ENCODE results near the gene ASPHD2.

Gene ASPHD2

GRCh38 chr22:26476705-26477340 is 47.8 kb downstream of the ASPHD2 start:
- no peak for DNase-seq (ENCODE audit: low read depth)

- DNase-seq (ENCODE audit: low read depth), result no peak
Measured at GRCh38 chr22:26477341-26477731, 48.3 kb downstream of the ASPHD2 start.

- no peak for DNase-seq (ENCODE audit: low read depth)
Measured at GRCh38 chr22:26479043-26479791, 50.2 kb downstream of the ASPHD2 start.

GRCh38 chr22:26479792-26480610 is 50.9 kb downstream of the ASPHD2 start:
- DNase-seq (ENCODE audit: low read depth), result no peak

- no peak for DNase-seq (ENCODE audit: low read depth)
Measured at GRCh38 chr22:26480611-26480932, 51.5 kb downstream of the ASPHD2 start.

- no peak for DNase-seq (ENCODE audit: low read depth)
Measured at GRCh38 chr22:26481112-26481693, 52.1 kb downstream of the ASPHD2 start.

GRCh38 chr22:26481694-26482093 is 52.6 kb downstream of the ASPHD2 start:
- DNase-seq (ENCODE audit: low read depth), result no peak

GRCh38 chr22:26482161-26482560 is 53.1 kb downstream of the ASPHD2 start:
- DNase-seq (ENCODE audit: low read depth), result no peak

GRCh38 chr22:26483043-26483438 is 54.0 kb downstream of the ASPHD2 start:
- DNase-seq (ENCODE audit: low read depth), result no peak

- peak; percentile 80 for DNase-seq (ENCODE audit: low read depth)
Measured at GRCh38 chr22:26483439-26484359, 54.6 kb downstream of the ASPHD2 start, which contains the start of the genes HPS4 and SRRD. Gene HPS4, minus strand, starts transcription at chr22:26483783. Its CDS starts 2,021 bp downstream, at chr22:26481762. Gene SRRD, plus strand, starts transcription at chr22:26483877. Its CDS starts 14 bp downstream, at chr22:26483891.

- no peak for DNase-seq (ENCODE audit: low read depth)
Measured at GRCh38 chr22:26484360-26484706, 55.3 kb downstream of the ASPHD2 start.

- DNase-seq (ENCODE audit: low read depth), result no peak
Measured at GRCh38 chr22:26485013-26485412, 56.0 kb downstream of the ASPHD2 start.

- DNase-seq (ENCODE audit: low read depth), result no peak
Measured at GRCh38 chr22:26485806-26486390, 56.8 kb downstream of the ASPHD2 start.

GRCh38 chr22:26486394-26486793 is 57.3 kb downstream of the ASPHD2 start:
- DNase-seq (ENCODE audit: low read depth), result no peak

- DNase-seq (ENCODE audit: low read depth), result no peak
Measured at GRCh38 chr22:26487996-26488395, 58.9 kb downstream of the ASPHD2 start.

- DNase-seq (ENCODE audit: low read depth), result no peak
Measured at GRCh38 chr22:26489447-26490036, 60.5 kb downstream of the ASPHD2 start.

GRCh38 chr22:26492220-26492619 is 63.2 kb downstream of the ASPHD2 start:
- DNase-seq (ENCODE audit: low read depth), result no peak

GRCh38 chr22:26494506-26494905 is 65.4 kb downstream of the ASPHD2 start:
- no peak for DNase-seq (ENCODE audit: low read depth)

All from CMK (cell line).